Testis (tissue), 2 donors: ENCODE measurements around the gene IQCC.

Source experiments
- CTCF ChIP-seq, 3 experiments: fragments of 450-650 bp in 2 of 3; fragments of 200-600 bp in 1 of 3; sonication (generic) in 1 of 3; IDR thresholded peaks; one replicate each; pipeline ENCODE4 v1.5.1; 2016 to 2019; ENCODE audit warnings: antibody characterized with exemption in 3 of 3, mild to moderate bottlenecking in 2 of 3, moderate library complexity in 1 of 3
- POLR2A ChIP-seq: fragments of 450-650 bp; IDR thresholded peaks from one replicate; pipeline ENCODE4 v1.6.1; 2017; ENCODE audit warnings: antibody characterized with exemption, mild to moderate bottlenecking, moderate library complexity

- TF ChIP-seq CTCF (IDR thresholded peaks at IDR 0.05) (no peak), POLR2A (no peak)
Observed at GRCh38 chr1:32172621-32173245, 32.7 kb upstream of the IQCC start.
